ENCODE measurements around the gene PXN.

GRCh38 chr12:120212301-120212700, 53.2 kb downstream of the PXN start:
- TF ChIP-seq REST (IDR thresholded peaks at IDR 0.05) (no peak), CTCF (IDR thresholded peaks at IDR 0.05) (no peak), EP300 (IDR thresholded peaks at IDR 0.05) (no peak), PHF8 (IDR thresholded peaks at IDR 0.05; ENCODE audit: borderline replicate concordance, low read depth) (no peak), ESRRA (IDR thresholded peaks at IDR 0.05; ENCODE audit: borderline replicate concordance, low read length) (no peak), POLR2A (IDR thresholded peaks at IDR 0.05; ENCODE audit: low read length) (no peak), GATA3 (IDR thresholded peaks at IDR 0.05; ENCODE audit: borderline replicate concordance) (no peak), RAD21 (conservative IDR thresholded peaks at IDR 0.05 in 1 of 2, IDR thresholded peaks at IDR 0.05 in 1 of 2) (no peak), TP53 (CRISPR knock-in tag; IDR thresholded peaks at IDR 0.05) (no peak)

Measured in A549 (cell line).